Endothelial cell of umbilical vein (primary cell): Measurements from ENCODE around the gene STARD13. TPM values are rescaled to one million over a fixed set of nuclear protein-coding genes. Genes with fewer than 3 reads are reported as not detected.
A peak's percentile ranks its signal among the peaks of the same experiment; 100 is the strongest.

ENCODE experiments used
- BruUV-seq: library from RNA; stranded (reverse); fragments of 400-500 nt; replicated peaks from 2 replicates; lab custom pipeline; 2021; lab: Mats Ljungman, UMichigan
- CTCF ChIA-PET: fragments of 300-600, 350-600 bp; sonication (Branson Sonifier 250); formaldehyde crosslinking; loops from one replicate; lab custom pipeline; 2021; ENCODE audit warnings: antibody characterized with exemption, inconsistent platforms; lab: Charles Lee
- POLR2A ChIA-PET: fragments of 300-600, 350-600 bp; sonication (Branson Sonifier 250); formaldehyde crosslinking; loops from one replicate; lab custom pipeline; 2021; ENCODE audit warnings: antibody characterized with exemption, inconsistent platforms; lab: Charles Lee
- DNase-seq: peaks from one replicate; pipeline ENCODE4 v3.0.0-alpha.2; 2011; ENCODE audit warnings: low read depth, low spot score
- FAIRE-seq: peaks from 2 replicates; lab custom pipeline; 2011; peaks lifted over from hg19 to GRCh38; lab: Jason Lieb, UNC
- H2AFZ ChIP-seq: 2 replicates; pipeline ENCODE4 v1.6.0; 2012; ENCODE audit warnings: low read depth, low read length, control low read depth, inconsistent platforms
- H3K27ac ChIP-seq: 2 replicates; pipeline ENCODE4 v1.5.1; 2011; ENCODE audit warnings: low read depth, mild to moderate bottlenecking, control low read depth, low read length, moderate library complexity; ENCODE audit not compliant: insufficient read depth
- H3K27me3 ChIP-seq, 2 experiments: 2 replicates each; pipeline versions ENCODE4 v1.6.0 to v1.6.1; 2011; ENCODE audit warnings: low read length in 2 of 2, mixed read lengths in 1 of 2; ENCODE audit not compliant: control insufficient read depth in 2 of 2, insufficient read depth in 2 of 2
- H3K36me3 ChIP-seq, 2 experiments: 2 replicates in 1 of 2; 3 replicates in 1 of 2; pipeline ENCODE4 v1.5.1; 2011; ENCODE audit warnings: low read length in 2 of 2, mild to moderate bottlenecking in 1 of 2, moderate library complexity in 1 of 2; ENCODE audit not compliant: control insufficient read depth in 2 of 2, insufficient read depth in 2 of 2; ENCODE audit errors: extremely low read depth in 1 of 2
- H3K4me1 ChIP-seq: 3 replicates; pipeline ENCODE4 v1.5.1; 2011; ENCODE audit warnings: mild to moderate bottlenecking, low read length; ENCODE audit not compliant: control insufficient read depth, insufficient read depth; ENCODE audit errors: extremely low read depth
- H3K4me2 ChIP-seq: 2 replicates; pipeline ENCODE4 v1.6.1; 2011; ENCODE audit warnings: low read length, control low read depth, mixed read lengths; ENCODE audit not compliant: insufficient read depth
- H3K4me3 ChIP-seq, 3 experiments: fragments of 200-600 bp in 1 of 3; sonication (generic), shearing (Covaris generic) in 1 of 3; replicated peaks in 1 of 3; 2 replicates each; pipeline ENCODE4 v1.5.1; 2011 to 2016; ENCODE audit warnings: control low read depth in 3 of 3, low read length in 3 of 3, mild to moderate bottlenecking in 2 of 3, inconsistent platforms in 1 of 3, low read depth in 1 of 3, moderate library complexity in 1 of 3; ENCODE audit not compliant: insufficient read depth in 1 of 3
- H3K79me2 ChIP-seq: 2 replicates; pipeline ENCODE4 v1.6.0; 2012; ENCODE audit warnings: low read length, inconsistent platforms; ENCODE audit not compliant: control insufficient read depth, insufficient read depth
- H3K9ac ChIP-seq: replicated peaks from 2 replicates; pipeline ENCODE3; 2011; ENCODE audit warnings: low read length, control low read depth; ENCODE audit not compliant: insufficient read depth; ENCODE audit errors: extremely low read depth
- H3K9me1 ChIP-seq: replicated peaks from 3 replicates; pipeline ENCODE4 v1.6.0; 2011; ENCODE audit warnings: mild to moderate bottlenecking, low read length; ENCODE audit not compliant: control insufficient read depth, insufficient read depth; ENCODE audit errors: extremely low read depth
- H3K9me3 ChIP-seq: replicated peaks from 2 replicates; pipeline ENCODE4 v1.5.1; 2012; ENCODE audit warnings: low read length, inconsistent platforms; ENCODE audit not compliant: control insufficient read depth, insufficient read depth
- H4K20me1 ChIP-seq: replicated peaks from 2 replicates; pipeline ENCODE3; 2011; ENCODE audit warnings: mild to moderate bottlenecking, low read length; ENCODE audit not compliant: control insufficient read depth, insufficient read depth; ENCODE audit errors: extremely low read depth
- CTCF ChIP-seq, 2 donors: IDR thresholded peaks; 1 replicate in 1 of 2; 2 replicates in 1 of 2; pipeline ENCODE4 v1.5.1; 2011; ENCODE audit warnings: low read length in 2 of 2, mild to moderate bottlenecking in 2 of 2, moderate library complexity in 2 of 2, control low read depth in 1 of 2, inconsistent platforms in 1 of 2, low read depth in 1 of 2; ENCODE audit not compliant: insufficient read depth in 1 of 2; ENCODE audit errors: extremely low read depth in 1 of 2
- EZH2 ChIP-seq: IDR thresholded peaks from 2 replicates; pipeline ENCODE4 v1.6.1; 2012; ENCODE audit warnings: borderline replicate concordance, low read depth, mild to moderate bottlenecking, moderate library complexity, low read length, inconsistent platforms; ENCODE audit not compliant: severe bottlenecking
- FOS ChIP-seq: IDR thresholded peaks from 2 replicates; pipeline ENCODE4 v1.6.1; 2011; ENCODE audit warnings: mild to moderate bottlenecking, low read length, moderate library complexity, borderline replicate concordance; ENCODE audit not compliant: insufficient read depth
- GATA2 ChIP-seq: IDR thresholded peaks from 2 replicates; pipeline ENCODE4 v1.7.0; 2011; ENCODE audit warnings: low read depth, mild to moderate bottlenecking, moderate library complexity, mixed read lengths, low read length; ENCODE audit not compliant: insufficient read length, insufficient read depth
- JUN ChIP-seq: IDR thresholded peaks from 2 replicates; pipeline ENCODE4 v1.6.1; 2011; ENCODE audit warnings: borderline replicate concordance, low read depth; ENCODE audit not compliant: insufficient read length, insufficient read depth
- MYC ChIP-seq: IDR thresholded peaks from one replicate; pipeline ENCODE4 v1.6.1; 2011; ENCODE audit warnings: mild to moderate bottlenecking, low read depth, low read length
- POLR2A ChIP-seq: IDR thresholded peaks from 2 replicates; pipeline ENCODE4 v1.6.1; 2012; ENCODE audit warnings: low read depth, mild to moderate bottlenecking, control low read depth, low read length
- POLR2AphosphoS5 ChIP-seq: IDR thresholded peaks from 2 replicates; pipeline ENCODE4 v1.6.1; 2012; ENCODE audit warnings: low read depth, mild to moderate bottlenecking, control low read depth, low read length, moderate library complexity; ENCODE audit not compliant: insufficient read depth
- dilution Hi-C: fragments of 300-500 bp; cut with MboI; formaldehyde crosslinking; loops from one replicate; pipeline ENCODE4 v1.15.0; 2019; ENCODE audit warnings: low sequenced_read_pairs; ENCODE audit not compliant: extremely low pct_ligation_motif_present
- intact Hi-C: fragments of 100-400 bp; cut with micrococcal nuclease; formaldehyde crosslinking; loops from one replicate; pipeline ENCODE4 v1.10.0; 2022
- polyA plus RNA-seq, 4 experiments: library from polyadenylated mRNA; depleted of rRNA in 3 of 4; stranded (reverse) in 3 of 4; unstranded in 1 of 4; fragments of >200 nt; gene quantifications; 2 replicates each; pipeline versions ENCODE4 v1.2.1 to v1.2.3, GENCODE V29; 2011 to 2012; ENCODE audit warnings: missing spikeins in 1 of 4
- total RNA-seq: library from RNA; stranded (reverse); gene quantifications from 2 replicates; pipeline ENCODE4 v1.2.3, GENCODE V29; 2021
- TF ChIP-seq, protein P1 (sequence below): IDR thresholded peaks from 2 replicates; pipeline ENCODE4 v1.6.1; 2011; ENCODE audit not compliant: insufficient read depth, insufficient read length

STARD13 gene
- total and polyA plus RNA-seq, 2 donors (not counting 3 experiments of a cell fraction or from before 2014, with no cell fraction given), result 11.0 to 47.7 TPM

DNA sequence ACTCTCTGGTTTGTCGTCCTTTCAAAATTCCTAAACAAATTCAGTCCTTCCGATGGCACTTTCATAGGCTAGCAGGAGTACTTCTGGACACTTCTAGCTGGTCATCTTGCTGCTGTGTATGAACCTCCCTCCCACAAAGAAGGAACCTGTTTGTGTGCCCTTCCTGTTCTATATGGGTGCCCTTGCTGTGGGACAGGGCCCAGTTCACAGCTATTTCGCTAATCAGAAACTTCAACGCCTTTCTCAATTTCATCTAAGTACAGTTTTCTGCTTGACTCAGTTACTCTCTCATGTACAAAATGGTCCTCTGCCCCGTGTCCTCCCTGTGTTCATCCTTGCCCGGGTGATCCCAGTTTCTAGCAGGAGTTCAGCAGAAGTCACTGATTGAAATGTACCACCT lies 96.1 kb downstream of the STARD13 start:
- H3K9ac ChIP-seq, result no peak overlapping the region
- intact Hi-C loops (loop anchor here (10.0 kb wide), 1 partner anchor 605 kb away; the partner anchor contains the start of gene PDS5B), dilution Hi-C loops (no loop called here)
- no peak for TF ChIP-seq CTCF (IDR thresholded peaks at IDR 0.05; ENCODE audit: extremely low read depth in 1 of 2, insufficient read depth in 1 of 2, low read depth in 1 of 2, low read length in 2 of 2)
- TF ChIP-seq, protein P1, sequence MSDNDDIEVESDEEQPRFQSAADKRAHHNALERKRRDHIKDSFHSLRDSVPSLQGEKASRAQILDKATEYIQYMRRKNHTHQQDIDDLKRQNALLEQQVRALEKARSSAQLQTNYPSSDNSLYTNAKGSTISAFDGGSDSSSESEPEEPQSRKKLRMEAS, result no peak
- no peak for TF ChIP-seq JUN
- TF ChIP-seq GATA2, result no peak
- no peak for TF ChIP-seq EZH2
- TF ChIP-seq POLR2AphosphoS5, result no peak
- TF ChIP-seq MYC, result no peak
- no peak for TF ChIP-seq FOS
- no peak for TF ChIP-seq POLR2A
- H4K20me1 ChIP-seq, result no peaks in the 10 kb centered on the region
- CTCF ChIA-PET, result no interaction called here
- peaks cover 69% of the 10 kb centered on the region for H3K79me2 ChIP-seq
- no peaks in the 10 kb centered on the region for H3K27me3 ChIP-seq
- no TSS peak for BruUV-seq
- H3K27ac ChIP-seq, result peak overlapping the region; percentile 28
- H3K9me1 ChIP-seq, result no peaks in the 10 kb centered on the region
- POLR2A ChIA-PET, result no interaction called here
- FAIRE-seq (no peak), DNase-seq (no peak)
- no peak overlapping the region for H3K4me2 ChIP-seq
- no peaks in the 10 kb centered on the region for H3K9me3 ChIP-seq
- no peaks in the 10 kb centered on the region for H3K36me3 ChIP-seq
- H2AFZ ChIP-seq, result no peak overlapping the region
- peaks cover 62% of the 10 kb centered on the region for H3K4me1 ChIP-seq
- H3K4me3 ChIP-seq, result no peak overlapping the region
